Measurements from ENCODE around the gene TAS2R40.

- TF ChIP-seq NRF1 (conservative IDR thresholded peaks at IDR 0.05; ENCODE audit: low read depth, low read length) (no peak), CTCF (IDR thresholded peaks at IDR 0.05 in 2 of 3, conservative IDR thresholded peaks at IDR 0.05 in 1 of 3; ENCODE audit: control insufficient read depth in 2 of 3, extremely low read depth in 1 of 3, insufficient read depth in 1 of 3, low read depth in 3 of 3, low read length in 3 of 3) (no peak), ZBTB33 (IDR thresholded peaks at IDR 0.05) (no peak)
These were observed 945 bp downstream of the TAS2R40 start for GRCh38 chr7:143222782-143223181.
